IMR-90 (cell line): ENCODE data around the gene TDRD3. TPM values are rescaled to one million over a fixed set of nuclear protein-coding genes. Genes with fewer than 3 reads are reported as not detected.

ENCODE experiments used
- ATAC-seq: fragments of 200-7000 bp; cut with Tn5 transposase; 2 replicates; pipeline ENCODE4 v1.9.1; 2020; ENCODE audit warnings: low read depth, mild to moderate bottlenecking, moderate library complexity
- BruUV-seq: library from RNA; stranded (reverse); fragments of 400-500 nt; replicated peaks from 2 replicates; lab custom pipeline; 2021; lab: Mats Ljungman, UMichigan
- CTCF ChIA-PET: fragments of 300-600 bp; formaldehyde crosslinking; extraction: SDS; loops from one replicate; lab custom pipeline; 2021; ENCODE audit warnings: antibody characterized with exemption; lab: Yijun Ruan, JAX
- POLR2A ChIA-PET: fragments of 300-600 bp; sonication (Branson Sonifier 250); formaldehyde crosslinking; loops from one replicate; lab custom pipeline; 2022; ENCODE audit warnings: antibody characterized with exemption; ENCODE audit not compliant: unreplicated experiment; lab: Charles Lee
- DNase-seq: peaks from one replicate; pipeline ENCODE4 v3.0.0; 2013
- H2AFZ ChIP-seq: replicated peaks from 2 replicates; pipeline ENCODE3; 2013; ENCODE audit warnings: low read length, mild to moderate bottlenecking; ENCODE audit not compliant: poor library complexity
- H2AK5ac ChIP-seq: 2 replicates; pipeline ENCODE4 v1.6.1; 2013; ENCODE audit warnings: low read depth, low read length, inconsistent platforms
- H2AK9ac ChIP-seq: replicated peaks from 2 replicates; pipeline ENCODE3; 2013; ENCODE audit warnings: mild to moderate bottlenecking, low read depth, low read length, moderate library complexity; ENCODE audit not compliant: poor library complexity
- H2BK120ac ChIP-seq: 2 replicates; pipeline ENCODE4 v1.6.1; 2013; ENCODE audit warnings: low read depth, low read length, inconsistent platforms
- H2BK15ac ChIP-seq: 3 replicates; pipeline ENCODE4 v1.6.1; 2013; ENCODE audit warnings: low read depth, low read length, inconsistent platforms
- H2BK20ac ChIP-seq: 2 replicates; pipeline ENCODE4 v1.6.1; 2013; ENCODE audit warnings: low read depth, mild to moderate bottlenecking, inconsistent platforms, low read length, moderate library complexity
- H2BK5ac ChIP-seq: 2 replicates; pipeline ENCODE4 v1.6.1; 2013; ENCODE audit warnings: mild to moderate bottlenecking, low read depth, low read length, inconsistent platforms; ENCODE audit not compliant: poor library complexity, severe bottlenecking
- H3K14ac ChIP-seq: replicated peaks from 2 replicates; pipeline ENCODE4 v1.6.1; 2013; ENCODE audit warnings: low read depth, low read length, inconsistent platforms
- H3K18ac ChIP-seq: 2 replicates; pipeline ENCODE4 v1.6.1; 2013; ENCODE audit warnings: low read depth, low read length, control low read depth
- H3K23ac ChIP-seq: 2 replicates; pipeline ENCODE4 v1.6.1; 2013; ENCODE audit warnings: low read depth, low read length, inconsistent platforms
- H3K27ac ChIP-seq: 2 replicates; pipeline ENCODE4 v1.5.1; 2013; ENCODE audit warnings: mild to moderate bottlenecking, control low read depth, low read length; ENCODE audit not compliant: insufficient read depth
- H3K27me3 ChIP-seq: 2 replicates; pipeline ENCODE4 v1.6.1; 2013; ENCODE audit warnings: low read length; ENCODE audit not compliant: control insufficient read depth, insufficient read depth
- H3K36me3 ChIP-seq: 2 replicates; pipeline ENCODE4 v1.6.1; 2013; ENCODE audit warnings: low read length, mixed read lengths; ENCODE audit not compliant: control insufficient read depth, insufficient read depth
- H3K4ac ChIP-seq: 2 replicates; pipeline ENCODE4 v1.6.1; 2013; ENCODE audit warnings: low read depth, low read length, inconsistent platforms
- H3K4me1 ChIP-seq: 2 replicates; pipeline ENCODE4 v1.6.1; 2013; ENCODE audit warnings: low read length, mixed read lengths; ENCODE audit not compliant: control insufficient read depth, insufficient read depth
- H3K4me2 ChIP-seq: 2 replicates; pipeline ENCODE4 v1.6.1; 2013; ENCODE audit warnings: low read depth, mild to moderate bottlenecking, control low read depth, low read length, moderate library complexity
- H3K4me3 ChIP-seq: 2 replicates; pipeline ENCODE4 v1.5.1; 2013; ENCODE audit warnings: low read depth, mild to moderate bottlenecking, control low read depth, low read length, moderate library complexity; ENCODE audit not compliant: insufficient read depth
- H3K56ac ChIP-seq: 2 replicates; pipeline ENCODE4 v1.6.1; 2013; ENCODE audit warnings: low read length, inconsistent platforms; ENCODE audit not compliant: insufficient read depth; ENCODE audit errors: extremely low read depth
- H3K79me1 ChIP-seq, 2 experiments: 2 replicates each; pipeline ENCODE4 v1.6.1; 2013; ENCODE audit warnings: low read length in 2 of 2, inconsistent platforms in 1 of 2, low read depth in 1 of 2
- H3K9ac ChIP-seq: 2 replicates; pipeline ENCODE4 v1.6.1; 2013; ENCODE audit warnings: low read depth, low read length, control low read depth
- H3K9me1 ChIP-seq: 2 replicates; pipeline ENCODE4 v1.6.1; 2013; ENCODE audit warnings: low read length, inconsistent platforms; ENCODE audit not compliant: insufficient read depth
- H3K9me3 ChIP-seq: 2 replicates; pipeline ENCODE4 v1.6.1; 2013; ENCODE audit warnings: low read length; ENCODE audit not compliant: control insufficient read depth, insufficient read depth
- H4K20me1 ChIP-seq: 2 replicates; pipeline ENCODE4 v1.6.1; 2013; ENCODE audit warnings: low read length, inconsistent platforms; ENCODE audit not compliant: insufficient read depth
- H4K5ac ChIP-seq: 2 replicates; pipeline ENCODE4 v1.6.1; 2013; ENCODE audit warnings: mild to moderate bottlenecking, low read depth, low read length, control low read depth
- H4K8ac ChIP-seq, 2 experiments: 2 replicates each; pipeline ENCODE4 v1.6.1; 2013; ENCODE audit warnings: low read depth in 2 of 2, low read length in 2 of 2, control low read depth in 1 of 2, inconsistent platforms in 1 of 2
- H4K91ac ChIP-seq: 2 replicates; pipeline ENCODE4 v1.6.1; 2013; ENCODE audit warnings: low read depth, low read length, inconsistent platforms; ENCODE audit not compliant: insufficient read depth
- CTCF ChIP-seq: conservative IDR thresholded peaks from 2 replicates; pipeline ENCODE4 v1.5.1; 2012; ENCODE audit warnings: mild to moderate bottlenecking, low read depth, low read length, improper control_type of control experiment
- ELK1 ChIP-seq: fragments of 150-350 bp; IDR thresholded peaks from 2 replicates; pipeline ENCODE4 v1.6.1; 2016; ENCODE audit warnings: low read depth, mild to moderate bottlenecking, low read length, moderate library complexity, borderline replicate concordance
- POLR2A ChIP-seq: IDR thresholded peaks from 2 replicates; pipeline ENCODE4 v1.6.1; 2012; ENCODE audit warnings: mild to moderate bottlenecking, low read depth, low read length
- RAD21 ChIP-seq: IDR thresholded peaks from 2 replicates; pipeline ENCODE4 v1.6.1; 2012; ENCODE audit warnings: low read length, improper control_type of control experiment
- RCOR1 ChIP-seq: IDR thresholded peaks from 2 replicates; pipeline ENCODE4 v1.6.1; 2012; ENCODE audit warnings: mild to moderate bottlenecking, low read length, improper control_type of control experiment; ENCODE audit not compliant: insufficient replicate concordance
- SMC3 ChIP-seq: fragments of 150-350 bp; IDR thresholded peaks from 2 replicates; pipeline ENCODE4 v1.6.1; 2016; ENCODE audit warnings: low read depth, mild to moderate bottlenecking, antibody characterized with exemption, low read length, moderate library complexity
- WGBS, 2 experiments: methylation state at CpG; one replicate each; pipeline versions ENCODE4 v1.1.5 to v1.1.7; 2013; ENCODE audit warnings: missing lambda C conversion rate in 2 of 2; ENCODE audit not compliant: insufficient read length in 1 of 2; ENCODE audit errors: extremely low coverage in 2 of 2; 5-methylcytosine and 5-hydroxymethylcytosine counted together
- dilution Hi-C: fragments of 300-500 bp; cut with HindIII; formaldehyde crosslinking; loops from one replicate; pipeline ENCODE4 v1.14.3; 2018; ENCODE audit warnings: low sequenced_read_pairs; ENCODE audit not compliant: unreplicated experiment
- in situ Hi-C: fragments of 300-500 bp; cut with MboI; formaldehyde crosslinking; loops from 3 replicates; pipeline ENCODE4 v1.14.3; 2019; ENCODE audit warnings: low sequenced_read_pairs, inconsistent platforms, mixed read lengths
- intact Hi-C: fragments of 100-400 bp; cut with micrococcal nuclease; formaldehyde crosslinking; loops from 2 replicates; pipeline ENCODE4 v1.10.0; 2022
- polyA plus RNA-seq, 3 experiments: library from polyadenylated mRNA; depleted of rRNA; stranded (reverse); fragments of >200 nt; gene quantifications; 2 replicates each; pipeline ENCODE4 v1.2.3, GENCODE V29; 2012; ENCODE audit warnings: low replicate concordance in 1 of 3
- total RNA-seq: library from RNA; depleted of rRNA; stranded (reverse); fragments of >200 nt; gene quantifications from 2 replicates; pipeline ENCODE4 v1.2.3, GENCODE V29; 2012

TDRD3 gene
- total and polyA plus RNA-seq, 2 of the 4 experiments (the other 2 are of a cell fraction) = 3.9 to 12.0 TPM

- no peak overlapping the region for H2BK5ac ChIP-seq
- no peak overlapping the region for H4K91ac ChIP-seq
- no peak overlapping the region for H4K8ac ChIP-seq
- no peak overlapping the region for H3K4me3 ChIP-seq
- in situ Hi-C loops (no loop called here), dilution Hi-C loops (no loop called here), intact Hi-C loops (loop anchor here (1.0 to 5.0 kb wide), 3 partner anchors 169 to 1503 kb away; no protein-coding TSS in a partner anchor)
- WGBS, 2 experiments = no CpG with 5 or more reads among the region's 2 CpGs
- H2BK15ac ChIP-seq = no peak overlapping the region
- H4K5ac ChIP-seq = no peak overlapping the region
- no peak overlapping the region for H3K14ac ChIP-seq
- ATAC-seq (peak; percentile 85), DNase-seq (peak; percentile 68)
- no peaks in the 10 kb centered on the region for H3K36me3 ChIP-seq
- no peak overlapping the region for H3K27ac ChIP-seq
- no TSS peak for BruUV-seq
- no peak for TF ChIP-seq RCOR1
- no peak for TF ChIP-seq ELK1
- TF ChIP-seq RAD21 = peak; percentile 67
- no peak for TF ChIP-seq POLR2A
- peak; percentile 83 for TF ChIP-seq CTCF
- peak; percentile 66 for TF ChIP-seq SMC3
- no peak overlapping the region for H3K56ac ChIP-seq
- no peak overlapping the region for H2AK5ac ChIP-seq
- POLR2A ChIA-PET = no interaction called here
- H2AFZ ChIP-seq = no peak overlapping the region
- H3K18ac ChIP-seq = no peak overlapping the region
- no peak overlapping the region for H2AK9ac ChIP-seq
- H3K23ac ChIP-seq = no peak overlapping the region
- no peaks in the 10 kb centered on the region for H3K9me1 ChIP-seq
- H3K79me1 ChIP-seq = no peaks in the 10 kb centered on the region
- CTCF ChIA-PET = interaction anchor here (0.6 to 1.5 kb wide), 7 partner anchors 9 to 169 kb away, joined by 3 to 6 read pairs (median 4); no protein-coding TSS in a partner anchor
- no peaks in the 10 kb centered on the region for H4K20me1 ChIP-seq
- H3K9ac ChIP-seq = no peak overlapping the region
- H3K27me3 ChIP-seq = no peaks in the 10 kb centered on the region
- no peak overlapping the region for H2BK20ac ChIP-seq
- no peaks in the 10 kb centered on the region for H3K4me1 ChIP-seq
- no peak overlapping the region for H3K4ac ChIP-seq
- H3K4me2 ChIP-seq = no peak overlapping the region
- no peaks in the 10 kb centered on the region for H3K9me3 ChIP-seq
- H2BK120ac ChIP-seq = no peak overlapping the region
These were observed 52.0 kb downstream of the TDRD3 start for GRCh38 chr13:60448907-60449510.
